PC-9 (cell line): ENCODE data around the gene IGFBP5.

Source experiments
- CTCF ChIP-seq: fragments of 200-600 bp; sonication (generic); conservative IDR thresholded peaks from 2 replicates; pipeline ENCODE4 v1.6.1; 2017; ENCODE audit warnings: mixed run types, antibody characterized with exemption, mild to moderate bottlenecking, moderate library complexity
- EZH2 ChIP-seq: fragments of 200-600 bp; sonication (generic); IDR thresholded peaks from 2 replicates; pipeline ENCODE4 v1.8.0; 2017; ENCODE audit warnings: antibody characterized with exemption, low read depth

DNA sequence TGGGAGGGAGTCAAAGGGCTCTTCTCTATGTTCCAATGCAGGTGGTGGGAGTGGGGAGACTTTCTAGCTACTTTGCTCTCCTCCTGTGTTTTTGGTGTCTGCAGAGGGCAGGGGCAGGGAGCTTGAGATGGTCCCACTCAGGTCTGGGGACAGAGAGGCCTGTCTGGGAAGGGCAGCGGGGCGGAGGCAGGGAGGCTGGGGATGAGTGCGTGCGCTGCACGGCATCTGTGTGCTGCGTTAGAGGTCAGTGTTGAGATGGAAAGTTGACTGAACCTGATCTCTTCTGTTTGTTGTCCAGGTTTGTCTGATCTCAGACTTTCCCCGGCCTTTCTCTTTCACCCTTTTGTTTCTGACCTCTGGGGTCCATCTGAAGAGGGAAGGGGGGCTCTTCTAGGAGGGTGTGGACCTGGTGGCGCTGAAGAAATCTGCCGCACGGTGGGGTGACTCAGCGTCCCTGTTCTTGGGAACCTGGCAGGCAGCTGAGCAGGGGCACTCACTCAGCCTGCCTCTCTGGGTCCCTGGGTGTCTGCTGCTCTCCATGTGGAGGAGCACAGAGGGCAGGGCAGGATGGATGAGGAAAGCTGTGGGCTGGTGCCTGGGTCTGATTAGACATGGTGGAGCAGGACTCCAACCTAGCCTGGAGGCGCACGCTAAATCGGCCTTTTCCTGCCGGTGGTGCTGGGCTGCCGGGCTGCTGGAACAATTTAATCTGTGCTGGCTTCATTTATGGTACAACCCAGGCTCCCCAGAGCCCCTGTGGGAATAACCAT lies 38.1 kb downstream of the IGFBP5 start:
- TF ChIP-seq CTCF = no peak
- TF ChIP-seq EZH2 = no peak
